Heart left ventricle (tissue), 13 donors: ENCODE measurements around the gene MAP1A.

Experiments
- POLR2A ChIP-seq, 2 donors: fragments of 450-650 bp; IDR thresholded peaks; one replicate each; pipeline ENCODE4 v1.6.1; 2017; ENCODE audit warnings: antibody characterized with exemption in 2 of 2, mild to moderate bottlenecking in 2 of 2, moderate library complexity in 2 of 2
- TF ChIP-seq, protein P1 (sequence below), 12 donors: fragments of 200-600 bp; sonication (generic) in 4 of 12; IDR thresholded peaks; one replicate each; pipeline versions ENCODE4 v1.5.0 to v1.8.0; 2018 to 2022; ENCODE audit warnings: antibody characterized with exemption in 12 of 12, mild to moderate bottlenecking in 5 of 12
- donor health status: ischemic (EF 13 %, LVEDD 7.1; RV severe dilation, severe dysfunction).
- donor health status: DM: no; HTN: yes; CAD: no.
- donor health status: DM: no; HTN: no; CAD: no.
- donor health status: ischemic (EF 25% LVEDD 6.9; RV normal size, moderate dysfunction).
- donor health status: ischemic (EF 25% LVEDD 5.7; RV mildly dilated, moderate dysfunction).
- donor health status: ischemic (EF 35%, LVEDD 5.7; RV mildly dilated, moderate dysfunction).
- donor health status: nonischemic (EF 11% LVEDD 7.7; RV severe dilation, severe dysfunction).
- donor health status: DM: yes; HTN: yes; CAD: no.
- donor health status: PGD.
- donor health status: ischemic (EF 29% LVEDD 5.4; RV normal size, mild dysfunction).
- donor health status: nonischemic (EF 23%, LVEDD 6.1; RV moderate dilation, normal function).

DNA sequence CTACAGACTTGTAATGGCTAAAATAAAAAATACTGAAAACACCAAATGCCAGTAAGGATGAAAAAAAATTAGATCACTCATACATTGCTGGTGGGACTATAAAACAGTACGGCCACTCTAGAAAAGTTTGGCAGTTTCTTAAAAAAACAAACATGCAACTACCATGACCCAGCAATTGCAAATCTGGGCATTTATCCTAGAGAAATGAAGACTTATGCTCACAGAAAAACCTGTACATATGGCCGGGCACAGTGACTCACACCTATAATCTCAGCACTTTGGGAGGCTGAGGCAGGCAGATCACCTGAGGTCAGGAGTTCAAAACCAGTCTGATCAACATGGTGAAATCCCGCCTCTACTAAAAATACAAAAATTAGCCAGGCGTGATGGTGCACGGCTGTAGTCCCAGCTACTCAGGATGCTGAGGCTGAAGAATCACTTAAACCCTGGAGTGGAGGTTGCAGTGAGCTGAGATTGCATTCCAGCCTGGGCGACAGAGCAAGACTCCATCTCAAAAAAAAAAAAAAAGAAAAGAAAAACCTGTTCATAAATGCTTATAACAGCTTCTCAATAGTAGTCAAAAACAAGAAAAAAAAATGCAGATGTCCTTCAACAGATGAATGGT, 30.0 kb upstream of the MAP1A start:
- TF ChIP-seq, protein P1, sequence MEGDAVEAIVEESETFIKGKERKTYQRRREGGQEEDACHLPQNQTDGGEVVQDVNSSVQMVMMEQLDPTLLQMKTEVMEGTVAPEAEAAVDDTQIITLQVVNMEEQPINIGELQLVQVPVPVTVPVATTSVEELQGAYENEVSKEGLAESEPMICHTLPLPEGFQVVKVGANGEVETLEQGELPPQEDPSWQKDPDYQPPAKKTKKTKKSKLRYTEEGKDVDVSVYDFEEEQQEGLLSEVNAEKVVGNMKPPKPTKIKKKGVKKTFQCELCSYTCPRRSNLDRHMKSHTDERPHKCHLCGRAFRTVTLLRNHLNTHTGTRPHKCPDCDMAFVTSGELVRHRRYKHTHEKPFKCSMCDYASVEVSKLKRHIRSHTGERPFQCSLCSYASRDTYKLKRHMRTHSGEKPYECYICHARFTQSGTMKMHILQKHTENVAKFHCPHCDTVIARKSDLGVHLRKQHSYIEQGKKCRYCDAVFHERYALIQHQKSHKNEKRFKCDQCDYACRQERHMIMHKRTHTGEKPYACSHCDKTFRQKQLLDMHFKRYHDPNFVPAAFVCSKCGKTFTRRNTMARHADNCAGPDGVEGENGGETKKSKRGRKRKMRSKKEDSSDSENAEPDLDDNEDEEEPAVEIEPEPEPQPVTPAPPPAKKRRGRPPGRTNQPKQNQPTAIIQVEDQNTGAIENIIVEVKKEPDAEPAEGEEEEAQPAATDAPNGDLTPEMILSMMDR (IDR thresholded peaks at IDR 0.05): no peak
- TF ChIP-seq POLR2A (IDR thresholded peaks at IDR 0.05): no peak
